Fibroblast of lung (primary cell): ENCODE data around the gene PACC1.

Experiments used
- CTCF ChIP-seq, 2 donors: IDR thresholded peaks in 1 of 2; conservative IDR thresholded peaks in 1 of 2; 1 replicate in 1 of 2; 2 replicates in 1 of 2; pipeline ENCODE4 v1.5.1; 2011 to 2012; ENCODE audit warnings: low read length in 2 of 2, control low read depth in 1 of 2, inconsistent platforms in 1 of 2, low read depth in 1 of 2, mild to moderate bottlenecking in 1 of 2
- EZH2 ChIP-seq: IDR thresholded peaks from 2 replicates; pipeline ENCODE4 v1.5.1; 2012; ENCODE audit warnings: low read length, control low read depth, mild to moderate bottlenecking; ENCODE audit errors: missing control alignments

- TF ChIP-seq EZH2 (no peak), CTCF (conservative IDR thresholded peaks at IDR 0.05 in 1 of 2, IDR thresholded peaks at IDR 0.05 in 1 of 2; ENCODE audit: low read depth in 1 of 2, low read length in 2 of 2) (no peak)
Measured at GRCh38 chr1:212438831-212439237, 24.1 kb upstream of the PACC1 start.
